GM04504 (cell line): Measurements from ENCODE around the gene TXNDC11.
"Not testable (repeated sequence)": the region's sequence is repeated elsewhere in the genome, so short reads cannot be mapped to it uniquely, and the experiment has no call there.

ENCODE experiments used
- DNase-seq: peaks from one replicate; pipeline ENCODE4 v3.0.0-alpha.2; 2012; ENCODE audit warnings: low read depth

Gene TXNDC11

DNA sequence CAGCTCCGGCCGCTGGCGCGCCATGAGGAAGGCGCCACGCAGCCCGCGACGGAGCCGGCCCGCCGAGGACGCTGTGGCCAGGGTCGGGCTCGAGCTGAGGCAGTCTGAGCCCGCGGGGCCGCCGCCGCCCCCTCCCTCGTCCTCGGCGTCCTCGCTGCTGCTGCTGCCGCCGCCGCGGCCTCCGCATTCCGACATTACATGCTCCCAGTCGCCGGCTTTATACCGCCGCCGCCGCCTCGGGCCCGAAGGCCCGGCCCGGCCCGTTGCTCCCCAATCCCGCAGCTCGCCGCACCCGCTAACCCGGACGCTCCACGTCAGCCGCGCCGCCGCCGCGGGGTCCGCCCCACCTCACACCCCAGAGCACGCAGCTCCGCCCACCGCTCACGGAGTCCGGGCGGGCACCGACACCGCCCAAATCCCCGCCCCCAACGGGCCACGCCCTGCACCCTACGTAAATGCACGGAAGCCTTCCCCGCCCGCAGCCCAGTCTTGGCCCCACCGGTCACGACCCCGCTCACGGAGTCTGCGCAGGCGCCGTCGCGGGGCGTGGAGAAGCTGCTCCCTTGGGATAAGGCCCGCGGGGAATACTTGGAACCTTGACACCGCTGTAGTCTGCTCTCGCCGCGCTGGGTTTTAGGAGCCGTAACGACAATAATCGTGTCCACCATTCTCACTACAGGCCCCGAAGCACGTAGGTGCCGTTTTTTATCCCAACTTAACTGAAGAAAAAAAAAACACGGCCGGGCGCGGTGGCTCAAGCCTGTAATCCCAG, at the start of gene TXNDC11:
Gene TXNDC11 (minus strand): TSS at position 322 of the 772 bp plus-strand sequence. CDS start 127 bp downstream, at position 195.
- DNase-seq, result peak; percentile 96

- DNase-seq, result no peak
Measured at GRCh38 chr16:11791144-11791828, 48.6 kb upstream of the TXNDC11 start.

DNA sequence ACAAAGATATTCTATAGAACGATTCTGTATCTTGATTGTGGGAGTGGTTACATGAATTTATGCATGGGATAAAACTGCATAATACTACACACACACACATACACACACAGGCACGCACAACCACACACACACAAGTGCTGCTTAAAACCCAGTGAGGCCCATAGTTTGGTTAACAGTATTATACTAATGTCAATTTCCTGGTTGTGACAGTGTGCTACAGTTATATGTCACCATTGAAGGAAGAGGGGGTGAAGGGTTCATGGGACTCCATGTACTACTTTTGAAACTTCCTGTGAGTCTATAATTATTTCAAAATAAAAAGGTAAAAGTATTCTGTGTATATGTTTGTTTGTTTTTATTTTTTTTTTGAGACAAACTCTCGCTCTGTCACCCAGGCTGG, 46.3 kb upstream of the TXNDC11 start:
- DNase-seq, result no peak

GRCh38 chr16:11784980-11785599, 42.4 kb upstream of the TXNDC11 start:
- not testable (repeated sequence) for DNase-seq

GRCh38 chr16:11784381-11784780, 41.7 kb upstream of the TXNDC11 start:
- not testable (repeated sequence) for DNase-seq

- no peak for DNase-seq
Measured at GRCh38 chr16:11784038-11784369, 41.3 kb upstream of the TXNDC11 start.

GRCh38 chr16:11783319-11784037, 40.8 kb upstream of the TXNDC11 start:
- no peak for DNase-seq

- DNase-seq, result no peak
Measured at GRCh38 chr16:11781773-11782172, 39.1 kb upstream of the TXNDC11 start.

DNA sequence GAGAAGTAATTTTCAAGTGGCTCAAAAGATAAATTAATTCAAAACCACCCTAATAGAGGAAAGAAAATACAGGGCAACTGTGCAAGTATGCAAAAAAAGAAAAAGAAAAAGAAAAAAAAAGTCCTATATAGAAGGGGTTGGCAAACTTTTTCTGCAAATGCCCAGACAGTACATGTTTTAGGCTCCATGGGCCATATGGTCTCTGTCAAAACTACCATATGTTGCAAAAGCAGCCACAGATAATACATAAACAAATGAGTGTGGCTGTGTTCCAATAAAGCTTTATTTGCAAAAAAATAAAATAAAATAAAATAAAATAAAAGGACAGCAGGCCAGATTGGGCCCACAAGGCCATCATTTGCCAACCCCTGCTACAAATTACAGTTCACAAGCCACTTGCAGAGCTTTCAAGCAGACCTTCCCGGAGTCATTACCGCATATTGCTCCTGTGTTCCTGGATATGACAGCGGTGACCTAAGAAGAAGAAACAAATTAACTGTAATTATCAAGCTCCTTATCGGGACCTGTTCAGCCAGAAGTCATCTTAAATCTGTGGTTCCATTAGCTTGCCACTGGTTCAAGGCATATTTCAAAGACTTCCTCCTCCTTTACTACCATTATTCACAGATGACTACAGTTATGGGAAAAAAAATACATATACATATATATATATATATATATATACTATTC, 38.5 kb upstream of the TXNDC11 start:
- no peak for DNase-seq

GRCh38 chr16:11779074-11779473, 36.4 kb upstream of the TXNDC11 start:
- DNase-seq, result no peak

- DNase-seq, result no peak
Measured at GRCh38 chr16:11774065-11774626, 31.5 kb upstream of the TXNDC11 start.

- DNase-seq, result no peak
Measured at GRCh38 chr16:11768849-11769248, 26.2 kb upstream of the TXNDC11 start.

GRCh38 chr16:11762431-11762830, 19.8 kb upstream of the TXNDC11 start:
- DNase-seq, result no peak

- no peak for DNase-seq
Measured at GRCh38 chr16:11759997-11760396, 17.3 kb upstream of the TXNDC11 start.

- DNase-seq, result no peak
Measured at GRCh38 chr16:11759163-11759834, 16.6 kb upstream of the TXNDC11 start.

DNA sequence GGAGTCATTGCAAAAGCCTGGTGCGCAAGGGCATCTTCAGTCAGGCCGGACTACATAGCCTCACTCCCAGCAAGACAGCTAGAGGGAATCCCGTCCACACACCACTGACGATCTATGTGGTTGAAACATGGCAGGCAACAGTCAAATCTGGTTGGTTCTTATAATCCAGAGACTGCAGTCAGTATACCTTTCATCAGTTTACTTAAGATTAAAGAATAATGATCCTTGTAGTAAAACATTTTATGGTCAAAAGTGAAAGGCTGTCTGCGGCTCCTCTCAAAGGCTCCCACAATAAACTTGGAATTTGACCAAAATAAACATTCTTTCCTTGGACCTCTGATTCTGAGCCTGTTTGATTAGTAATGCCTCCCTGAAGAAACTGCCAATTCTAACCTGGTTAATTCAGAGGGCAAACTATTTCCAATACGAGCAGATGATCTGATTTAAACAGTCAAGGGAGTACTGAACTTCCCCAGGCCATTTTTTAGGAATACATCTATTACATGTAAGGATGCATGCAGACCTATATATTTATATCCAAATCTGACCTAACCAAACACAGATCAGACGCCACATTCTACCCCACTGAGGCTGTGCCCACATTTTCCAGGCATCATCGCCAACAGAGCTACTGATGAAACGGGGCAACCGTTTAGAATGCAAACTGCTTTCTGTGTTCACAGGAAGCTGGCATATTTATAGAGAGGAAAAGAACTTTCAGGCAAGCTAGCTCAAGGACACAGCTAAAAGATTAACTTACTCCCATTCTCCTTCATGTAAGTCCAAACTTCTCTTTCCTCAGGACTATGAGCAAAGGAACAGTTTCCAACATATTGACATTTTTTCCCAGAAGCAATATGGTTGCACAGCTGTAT, 15.3 kb upstream of the TXNDC11 start:
- DNase-seq, result no peak

- no peak for DNase-seq
Measured at GRCh38 chr16:11756248-11756647, 13.6 kb upstream of the TXNDC11 start.

DNA sequence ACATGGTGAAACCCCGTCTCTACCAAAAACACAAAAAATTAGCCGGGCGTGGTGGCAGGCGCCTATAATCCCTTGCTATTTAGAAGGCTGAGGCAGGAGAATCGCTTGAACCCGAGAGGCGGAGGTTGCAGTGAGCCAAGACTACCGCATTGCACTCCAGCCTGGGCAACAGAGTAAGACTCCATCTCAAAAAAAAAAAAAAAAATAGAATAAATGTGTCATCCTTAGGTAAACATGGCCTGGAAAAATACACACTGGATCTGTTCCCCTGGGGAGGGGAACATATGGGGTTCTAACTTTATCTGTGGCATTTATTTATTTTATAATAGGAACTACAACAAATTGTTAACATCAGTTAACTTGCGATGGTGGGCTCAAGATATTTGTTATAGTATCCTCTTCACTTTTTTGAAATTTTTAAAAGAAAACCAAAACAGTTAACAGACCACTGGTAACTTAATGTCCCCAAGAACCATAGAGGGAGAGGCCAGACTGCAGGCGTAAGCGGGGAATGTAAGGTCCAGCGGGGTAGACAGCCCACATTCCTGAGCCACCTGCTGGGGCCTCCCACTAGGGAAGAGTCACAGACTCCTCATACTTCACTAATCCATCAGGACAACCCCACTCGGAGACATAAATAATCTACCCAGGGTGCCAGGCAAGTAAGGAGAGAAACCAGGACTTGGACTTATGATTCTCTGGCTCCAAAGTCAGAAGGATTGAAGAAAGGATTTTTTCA, 12.5 kb upstream of the TXNDC11 start:
- DNase-seq, result no peak

DNA sequence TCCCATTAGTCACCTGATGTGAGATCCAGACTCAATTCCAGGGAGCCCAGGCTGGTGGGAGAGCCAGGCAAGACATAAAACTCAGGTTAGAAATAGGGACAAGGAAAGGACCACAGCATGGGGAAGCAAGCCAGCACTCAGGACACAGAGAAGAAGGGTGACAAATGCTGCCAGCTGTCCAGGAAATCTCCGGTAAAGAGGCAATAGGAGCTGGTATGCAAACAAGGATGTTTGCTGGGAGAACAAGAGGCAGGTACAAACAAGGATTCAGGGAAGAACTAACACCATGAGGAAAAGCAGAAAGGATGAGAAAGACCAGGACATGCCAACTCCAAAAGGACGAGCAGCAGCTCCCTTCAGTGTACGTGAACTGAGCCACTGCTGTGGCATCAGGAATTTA, 10.2 kb upstream of the TXNDC11 start:
- no peak for DNase-seq
